GM18505 (cell line): Measurements from ENCODE around the gene MYBPH.

Experiments
- ATAC-seq: cut with Tn5 transposase; IDR thresholded peaks from one replicate; pipeline ENCODE4 v1.9.1; 2021; ENCODE audit not compliant: unreplicated experiment
- POLR2A ChIP-seq: IDR thresholded peaks from 4 replicates; pipeline ENCODE4 v1.6.1; 2011; ENCODE audit warnings: borderline replicate concordance; ENCODE audit not compliant: insufficient read depth, insufficient read length; ENCODE audit errors: extremely low read depth

Gene MYBPH

GRCh38 chr1:203124546-203125317 lies 50.9 kb downstream of the MYBPH start:
- no peak for ATAC-seq
- TF ChIP-seq POLR2A: no peak

- no peak for TF ChIP-seq POLR2A
- ATAC-seq: no peak
Observed at GRCh38 chr1:203124011-203124410, 51.6 kb downstream of the MYBPH start.

GRCh38 chr1:203122159-203122558 lies 53.5 kb downstream of the MYBPH start:
- ATAC-seq: no peak
- no peak for TF ChIP-seq POLR2A

- no peak for TF ChIP-seq POLR2A
- no peak for ATAC-seq
Observed at GRCh38 chr1:203121186-203122015, 54.2 kb downstream of the MYBPH start.

- no peak for ATAC-seq
- TF ChIP-seq POLR2A: no peak
Observed at GRCh38 chr1:203120325-203121153, 55.1 kb downstream of the MYBPH start.
